A673 (cell line): ENCODE measurements around the gene SELENOW.

Experiments used
- EZH2 ChIP-seq: fragments of 200-600 bp; sonication (generic); IDR thresholded peaks from 2 replicates; pipeline ENCODE4 v1.6.1; 2017; ENCODE audit warnings: borderline replicate concordance, low read depth, mild to moderate bottlenecking, mixed read lengths, antibody characterized with exemption, low read length; ENCODE audit not compliant: poor library complexity, severe bottlenecking
- TF ChIP-seq, protein P1 (sequence below): fragments of 300-800, 200-600 bp; sonication (generic); conservative IDR thresholded peaks from 2 replicates; pipeline ENCODE4 v1.5.1; 2017; ENCODE audit warnings: low read depth, mild to moderate bottlenecking, antibody characterized with exemption, low read length, moderate library complexity, mixed read lengths

- no peak for TF ChIP-seq EZH2
- TF ChIP-seq, protein P1, sequence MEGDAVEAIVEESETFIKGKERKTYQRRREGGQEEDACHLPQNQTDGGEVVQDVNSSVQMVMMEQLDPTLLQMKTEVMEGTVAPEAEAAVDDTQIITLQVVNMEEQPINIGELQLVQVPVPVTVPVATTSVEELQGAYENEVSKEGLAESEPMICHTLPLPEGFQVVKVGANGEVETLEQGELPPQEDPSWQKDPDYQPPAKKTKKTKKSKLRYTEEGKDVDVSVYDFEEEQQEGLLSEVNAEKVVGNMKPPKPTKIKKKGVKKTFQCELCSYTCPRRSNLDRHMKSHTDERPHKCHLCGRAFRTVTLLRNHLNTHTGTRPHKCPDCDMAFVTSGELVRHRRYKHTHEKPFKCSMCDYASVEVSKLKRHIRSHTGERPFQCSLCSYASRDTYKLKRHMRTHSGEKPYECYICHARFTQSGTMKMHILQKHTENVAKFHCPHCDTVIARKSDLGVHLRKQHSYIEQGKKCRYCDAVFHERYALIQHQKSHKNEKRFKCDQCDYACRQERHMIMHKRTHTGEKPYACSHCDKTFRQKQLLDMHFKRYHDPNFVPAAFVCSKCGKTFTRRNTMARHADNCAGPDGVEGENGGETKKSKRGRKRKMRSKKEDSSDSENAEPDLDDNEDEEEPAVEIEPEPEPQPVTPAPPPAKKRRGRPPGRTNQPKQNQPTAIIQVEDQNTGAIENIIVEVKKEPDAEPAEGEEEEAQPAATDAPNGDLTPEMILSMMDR: no peak
These were observed 41.9 kb downstream of the SELENOW start for GRCh38 chr19:47820410-47820809.
